Inflammatory macrophage (primary cell): ENCODE measurements around the gene C16orf86.
A peak's percentile ranks its signal among the peaks of the same experiment; 100 is the strongest.

Source experiments
- DNase-seq, 2 donors: peaks; one replicate each; pipeline ENCODE4 v3.0.0-alpha.2; 2020 to 2022

C16orf86 gene

GRCh38 chr16:67653789-67654402 is 12.7 kb upstream of the C16orf86 start:
- no peak for DNase-seq

GRCh38 chr16:67654403-67654911 is 12.2 kb upstream of the C16orf86 start:
- DNase-seq, result no peak

GRCh38 chr16:67655363-67655762 is 11.3 kb upstream of the C16orf86 start:
- no peak for DNase-seq

- DNase-seq, result no peak
Measured at GRCh38 chr16:67656344-67657016, 10.1 kb upstream of the C16orf86 start.

GRCh38 chr16:67657017-67657608 is 9.5 kb upstream of the C16orf86 start:
- no peak for DNase-seq

- DNase-seq, result no peak
Measured at GRCh38 chr16:67657751-67658518, 8.7 kb upstream of the C16orf86 start.

- DNase-seq, result no peak
Measured at GRCh38 chr16:67658849-67659674, 7.6 kb upstream of the C16orf86 start.

- peak; percentile 97 for DNase-seq
Measured at GRCh38 chr16:67659675-67660563, 6.7 kb upstream of the C16orf86 start, which contains the start of gene ACD. Gene ACD, minus strand, starts transcription at chr16:67660260. Its CDS starts 40 bp downstream, at chr16:67660220.

GRCh38 chr16:67660564-67661028 is 6.0 kb upstream of the C16orf86 start, which contains the start of gene PARD6A:
Gene PARD6A, plus strand, starts transcription at chr16:67660960. Its CDS starts 79 bp downstream, at chr16:67661039.
- peak; percentile 97 to 98 for DNase-seq

GRCh38 chr16:67661101-67661761 is 5.4 kb upstream of the C16orf86 start:
- peak in 1 of 2 donors; percentile 20 for DNase-seq

- DNase-seq, result no peak
Measured at GRCh38 chr16:67661886-67662652, 4.5 kb upstream of the C16orf86 start.

GRCh38 chr16:67662653-67663010 is 4.0 kb upstream of the C16orf86 start:
- DNase-seq, result no peak

- peak; percentile 38 to 51 for DNase-seq
Measured at GRCh38 chr16:67663151-67663876, 3.3 kb upstream of the C16orf86 start.

GRCh38 chr16:67663877-67664222 is 2.8 kb upstream of the C16orf86 start:
- DNase-seq, result no peak

GRCh38 chr16:67664258-67664657 is 2.4 kb upstream of the C16orf86 start:
- DNase-seq, result no peak

GRCh38 chr16:67664871-67665270 is 1.7 kb upstream of the C16orf86 start:
- no peak for DNase-seq

GRCh38 chr16:67665598-67665997 is 1.0 kb upstream of the C16orf86 start:
- DNase-seq, result no peak

- no peak for DNase-seq
Measured at GRCh38 chr16:67666032-67666551, 522 bp upstream of the C16orf86 start.

GRCh38 chr16:67667453-67667816 is 821 bp downstream of the C16orf86 start:
- DNase-seq, result no peak
